Measurements from ENCODE around the gene SMPDL3B. TPM values are rescaled to one million over a fixed set of nuclear protein-coding genes. Genes with fewer than 3 reads are reported as not detected.

SMPDL3B gene
- total and polyA plus RNA-seq, 2 of the 13 experiments (the other 11 are each of a cell fraction or from before 2014, with no cell fraction given), result 0.29 to 1.3 TPM

- H3K4me2 ChIP-seq (ENCODE audit: low read depth, low read length), result no peak overlapping the region
- in situ Hi-C loops (cut with HindIII; ENCODE audit: extremely low pct_ligation_motif_present, low pct_unique_long_range_greater_than_20kb) (no loop called here), intact Hi-C loops (cut with micrococcal nuclease; ENCODE audit: unreplicated experiment) (no loop called here)
- H3K4me3 ChIP-seq (replicated peaks in 1 of 3; ENCODE audit: insufficient read depth in 1 of 3, low read depth in 2 of 3, low read length in 3 of 3), result no peak overlapping the region
- no peak overlapping the region for H3K27ac ChIP-seq (ENCODE audit: extremely low read length, insufficient read depth, low read length)
- H4K20me1 ChIP-seq (ENCODE audit: insufficient read depth, low read length), result no peaks in the 10 kb centered on the region
- H3K27me3 ChIP-seq (ENCODE audit: control insufficient read depth in 1 of 2, insufficient read depth in 2 of 2, low read length in 2 of 2), result no peaks in the 10 kb centered on the region
- no TSS peak for BruUV-seq (replicated peaks)
- peaks cover 11% of the 10 kb centered on the region; the same call in 1 of the 2 replicates for H3K4me1 ChIP-seq (ENCODE audit: insufficient read depth, low read length)
- ATAC-seq (no peak), DNase-seq (ENCODE audit: low spot score) (no peak), FAIRE-seq (no peak)
- H2AFZ ChIP-seq (ENCODE audit: low read length), result no peak overlapping the region
- TF ChIP-seq JDP2 (CRISPR knock-in tag; IDR thresholded peaks at IDR 0.05; ENCODE audit: borderline replicate concordance), result no peak
- TF ChIP-seq ZNF816 (CRISPR knock-in tag; IDR thresholded peaks at IDR 0.05; ENCODE audit: borderline replicate concordance), result no peak
- no peak for TF ChIP-seq ETS1 (CRISPR knock-in tag; IDR thresholded peaks at IDR 0.05)
- TF ChIP-seq MBD4 (IDR thresholded peaks at IDR 0.05; ENCODE audit: borderline replicate concordance, low read length), result no peak
- TF ChIP-seq FLYWCH1 (CRISPR knock-in tag; IDR thresholded peaks at IDR 0.05), result no peak
- TF ChIP-seq ZNF564 (CRISPR knock-in tag; IDR thresholded peaks at IDR 0.05), result no peak
- no peak for TF ChIP-seq MATR3 (CRISPR knock-in tag; IDR thresholded peaks at IDR 0.05)
- no peak for TF ChIP-seq SMARCE1 (IDR thresholded peaks at IDR 0.05; ENCODE audit: borderline replicate concordance)
- no peak for TF ChIP-seq SRF (IDR thresholded peaks at IDR 0.05; ENCODE audit: low read depth, low read length)
- TF ChIP-seq SAFB2 (CRISPR knock-in tag; IDR thresholded peaks at IDR 0.05; ENCODE audit: borderline replicate concordance, low read depth), result no peak
- no peak for TF ChIP-seq SP140L (CRISPR knock-in tag; IDR thresholded peaks at IDR 0.05; ENCODE audit: borderline replicate concordance)
- no peak for TF ChIP-seq SMAD9 (CRISPR knock-in tag; IDR thresholded peaks at IDR 0.05)
- TF ChIP-seq ZNF331 (CRISPR knock-in tag; IDR thresholded peaks at IDR 0.05), result no peak
- no peak for TF ChIP-seq ZBTB2 (CRISPR knock-in tag; IDR thresholded peaks at IDR 0.05; ENCODE audit: low read depth)
- no peak for TF ChIP-seq ZNF703 (CRISPR knock-in tag; IDR thresholded peaks at IDR 0.05; ENCODE audit: borderline replicate concordance)
- no peak for TF ChIP-seq FOXC1 (CRISPR knock-in tag; IDR thresholded peaks at IDR 0.05; ENCODE audit: borderline replicate concordance)
- no peak for TF ChIP-seq ZNF383 (CRISPR knock-in tag; IDR thresholded peaks at IDR 0.05; ENCODE audit: borderline replicate concordance)
- no peak for TF ChIP-seq POGZ (CRISPR knock-in tag; IDR thresholded peaks at IDR 0.05)
- TF ChIP-seq ZNF501 (CRISPR knock-in tag; IDR thresholded peaks at IDR 0.05), result no peak
- CTCF ChIA-PET (ENCODE audit: low intra/inter-chr PET ratio, low total read pairs), result no interaction called here
- H3K36me3 ChIP-seq (replicated peaks in 1 of 2; ENCODE audit: control insufficient read depth in 1 of 2, insufficient read depth in 2 of 2, low read length in 2 of 2), result peaks cover 5 to 10% of the 10 kb centered on the region in 2 experiments; a peak in 3 of 5 replicates
- no peaks in the 10 kb centered on the region for H3K9me3 ChIP-seq (ENCODE audit: low read length)
- H3K79me2 ChIP-seq (ENCODE audit: insufficient read depth, low read length), result no peaks in the 10 kb centered on the region
- POLR2A ChIA-PET, result no interaction called here
- no peak overlapping the region for H3K9ac ChIP-seq (ENCODE audit: insufficient read depth, low read depth, low read length)
Measured at GRCh38 chr1:27974417-27974781, 39.6 kb downstream of the SMPDL3B start.
